Hepatocyte (in vitro differentiated cells): ENCODE results near the gene ADAMTS3. TPM values are rescaled to one million over a fixed set of nuclear protein-coding genes. Genes with fewer than 3 reads are reported as not detected.

Source experiments
- DNase-seq: peaks from one replicate; pipeline ENCODE4 v3.0.0-alpha.2; 2016; ENCODE audit warnings: low spot score
- H2AFZ ChIP-seq: fragments of 200-600 bp; sonication (generic); 2 replicates; pipeline ENCODE4 v1.6.0; 2016; ENCODE audit warnings: antibody characterized with exemption, mild to moderate bottlenecking
- H3K27ac ChIP-seq: fragments of 200-600 bp; sonication (generic); 2 replicates; pipeline ENCODE4 v1.5.1; 2016; ENCODE audit warnings: mild to moderate bottlenecking
- H3K27me3 ChIP-seq: fragments of 200-600 bp; sonication (generic); 2 replicates; pipeline ENCODE4 v1.6.1; 2016
- H3K36me3 ChIP-seq: fragments of 200-600 bp; sonication (generic); replicated peaks from 2 replicates; pipeline ENCODE4 v1.5.1; 2016; ENCODE audit warnings: low read depth; ENCODE audit not compliant: insufficient read depth
- H3K4me1 ChIP-seq: fragments of 200-600 bp; sonication (generic); 2 replicates; pipeline ENCODE4 v1.5.1; 2016; ENCODE audit warnings: mild to moderate bottlenecking, moderate library complexity; ENCODE audit not compliant: insufficient read depth
- H3K4me2 ChIP-seq: fragments of 200-600 bp; sonication (generic); 2 replicates; pipeline ENCODE4 v1.6.0; 2016
- H3K4me3 ChIP-seq: fragments of 200-600 bp; sonication (generic); 2 replicates; pipeline ENCODE4 v1.5.1; 2016; ENCODE audit warnings: mild to moderate bottlenecking
- H3K79me2 ChIP-seq: fragments of 200-600 bp; sonication (generic); 2 replicates; pipeline ENCODE4 v1.6.0; 2017; ENCODE audit warnings: mild to moderate bottlenecking
- H3K9me2 ChIP-seq: fragments of 200-600 bp; sonication (generic); replicated peaks from 2 replicates; pipeline ENCODE4 v1.6.0; 2017; ENCODE audit warnings: mild to moderate bottlenecking; ENCODE audit not compliant: insufficient read depth
- H3K9me3 ChIP-seq: fragments of 200-600 bp; sonication (generic); 2 replicates; pipeline ENCODE4 v1.5.1; 2016; ENCODE audit warnings: low read depth, mild to moderate bottlenecking
- H4K20me1 ChIP-seq: fragments of 200-600 bp; sonication (generic); 2 replicates; pipeline ENCODE4 v1.6.0; 2016; ENCODE audit warnings: mild to moderate bottlenecking; ENCODE audit not compliant: insufficient read depth, poor library complexity, severe bottlenecking
- CTCF ChIP-seq: fragments of 200-600 bp; sonication (generic); IDR thresholded peaks from 2 replicates; pipeline ENCODE4 v1.5.1; 2016; ENCODE audit warnings: antibody characterized with exemption, mild to moderate bottlenecking; ENCODE audit not compliant: poor library complexity
- EZH2 ChIP-seq: fragments of 200-600 bp; sonication (generic); IDR thresholded peaks from 2 replicates; pipeline ENCODE4 v1.6.1; 2016; ENCODE audit warnings: antibody characterized with exemption, mild to moderate bottlenecking, borderline replicate concordance
- EZH2phosphoT487 ChIP-seq: fragments of 200-600 bp; sonication (generic); IDR thresholded peaks from one replicate; pipeline ENCODE4 v1.6.1; 2018; ENCODE audit warnings: antibody characterized with exemption, mild to moderate bottlenecking, low read depth, moderate library complexity; ENCODE audit not compliant: unreplicated experiment, severe bottlenecking
- WGBS: methylation state at CpG from one replicate; pipeline ENCODE4 v1.1.6; 2016; ENCODE audit warnings: low lambda C conversion rate; ENCODE audit errors: missing lambda C conversion rate; 5-methylcytosine and 5-hydroxymethylcytosine counted together
- polyA plus RNA-seq: library from polyadenylated mRNA; unstranded; fragments of >200 nt; fragmentation: Nextera tagmentation; extraction: Ambion mirVana; gene quantifications from 2 replicates; pipeline ENCODE4 v1.2.1, GENCODE V29; 2016
- total RNA-seq: library from RNA; depleted of rRNA; stranded (reverse); fragments of >200 nt; gene quantifications from 2 replicates; pipeline ENCODE4 v1.2.3, GENCODE V29; 2014

The ADAMTS3 gene
- total and polyA plus RNA-seq, 2 experiments from 2014 or later = 0.59 to 5.8 TPM

DNA sequence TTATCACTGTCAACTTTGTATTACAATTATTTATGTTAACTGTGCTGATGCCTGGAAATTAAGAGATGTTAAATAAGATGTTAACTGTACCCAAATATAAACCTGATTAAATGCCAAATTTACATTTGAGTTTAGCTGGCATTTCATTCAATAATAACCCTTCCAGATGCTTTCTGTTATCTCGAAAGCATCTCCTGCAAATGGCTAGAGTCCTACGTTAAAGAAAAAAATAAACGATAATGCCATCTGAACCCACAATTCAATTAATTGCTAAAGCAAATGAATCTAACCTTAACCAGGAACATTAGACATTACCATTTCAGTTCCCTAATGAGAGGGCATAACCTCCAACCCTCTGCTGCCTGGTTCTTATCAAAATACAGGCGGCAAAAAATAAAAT, 145.0 kb downstream of the ADAMTS3 start:
- Histone ChIP-seq H3K36me3 (no peaks in the 10 kb centered on the region), H3K27ac (no peak overlapping the region), H3K9me3 (no peaks in the 10 kb centered on the region), H3K27me3 (no peaks in the 10 kb centered on the region), H4K20me1 (no peaks in the 10 kb centered on the region), H3K4me1 (no peaks in the 10 kb centered on the region), H3K79me2 (no peaks in the 10 kb centered on the region), H2AFZ (no peak overlapping the region), H3K4me2 (no peak overlapping the region), H3K4me3 (no peak overlapping the region), H3K9me2 (no peaks in the 10 kb centered on the region)
- 62% methylated on average over 4 of the region's 4 CpGs for WGBS
- DNase-seq = no peak
- TF ChIP-seq EZH2phosphoT487 (no peak), CTCF (no peak), EZH2 (no peak)

GRCh38 chr4:72422416-72422815, 146.6 kb downstream of the ADAMTS3 start:
- H3K27ac ChIP-seq = no peak overlapping the region
- H3K27me3 ChIP-seq = no peaks in the 10 kb centered on the region
- DNase-seq = no peak
- no peaks in the 10 kb centered on the region for H3K36me3 ChIP-seq
- WGBS = 96% methylated on average over 2 of the region's 2 CpGs
- no peaks in the 10 kb centered on the region for H3K9me3 ChIP-seq
- TF ChIP-seq CTCF = no peak
- no peak for TF ChIP-seq EZH2phosphoT487
- no peak for TF ChIP-seq EZH2
- no peak overlapping the region for H2AFZ ChIP-seq
- no peaks in the 10 kb centered on the region for H3K9me2 ChIP-seq
- no peaks in the 10 kb centered on the region for H4K20me1 ChIP-seq
- no peaks in the 10 kb centered on the region for H3K79me2 ChIP-seq
- no peaks in the 10 kb centered on the region for H3K4me1 ChIP-seq
- no peak overlapping the region for H3K4me3 ChIP-seq
- H3K4me2 ChIP-seq = no peak overlapping the region

GRCh38 chr4:72418458-72418857, 150.6 kb downstream of the ADAMTS3 start:
- Histone ChIP-seq H3K4me1 (no peaks in the 10 kb centered on the region), H4K20me1 (no peaks in the 10 kb centered on the region), H3K9me2 (no peaks in the 10 kb centered on the region), H2AFZ (no peak overlapping the region), H3K79me2 (no peaks in the 10 kb centered on the region), H3K36me3 (no peaks in the 10 kb centered on the region), H3K27me3 (no peaks in the 10 kb centered on the region), H3K4me2 (no peak overlapping the region), H3K4me3 (no peak overlapping the region), H3K27ac (no peak overlapping the region), H3K9me3 (no peaks in the 10 kb centered on the region)
- TF ChIP-seq EZH2 (no peak), CTCF (no peak), EZH2phosphoT487 (no peak)
- WGBS = 66% methylated on average over 2 of the region's 2 CpGs
- DNase-seq = peak; percentile 40

GRCh38 chr4:72410158-72410557, 158.9 kb downstream of the ADAMTS3 start:
- H3K36me3 ChIP-seq = no peaks in the 10 kb centered on the region
- TF ChIP-seq CTCF = no peak
- TF ChIP-seq EZH2 = no peak
- no peak for DNase-seq

More at GRCh38 chr4:72410158-72410557, 158.9 kb downstream of the ADAMTS3 start:
- Histone ChIP-seq H4K20me1 (no peaks in the 10 kb centered on the region), H3K9me2 (no peaks in the 10 kb centered on the region), H3K79me2 (no peaks in the 10 kb centered on the region), H3K27ac (no peak overlapping the region), H3K4me1 (no peaks in the 10 kb centered on the region), H3K4me3 (no peak overlapping the region), H3K9me3 (no peaks in the 10 kb centered on the region), H3K27me3 (no peaks in the 10 kb centered on the region), H3K4me2 (no peak overlapping the region), H2AFZ (no peak overlapping the region)
- 73% methylated on average over 3 of the region's 3 CpGs for WGBS
